IPS-NIHi7 (cell line): ENCODE data around the gene MGAT5.

Experiments
- DNase-seq: peaks from one replicate; pipeline ENCODE4 v3.0.0; 2012; ENCODE audit warnings: mixed read lengths; ENCODE audit errors: extremely low spot score

Gene MGAT5

GRCh38 chr2:134231965-134232340, 21.9 kb upstream of the MGAT5 start:
- no peak for DNase-seq

- no peak for DNase-seq
Measured at GRCh38 chr2:134232461-134232860, 21.4 kb upstream of the MGAT5 start.

- DNase-seq: no peak
Measured at GRCh38 chr2:134232868-134233727, 20.8 kb upstream of the MGAT5 start.

GRCh38 chr2:134233728-134234136, 20.1 kb upstream of the MGAT5 start:
- no peak for DNase-seq

GRCh38 chr2:134234535-134234934, 19.3 kb upstream of the MGAT5 start:
- DNase-seq: no peak

- DNase-seq: no peak
Measured at GRCh38 chr2:134235510-134236144, 18.2 kb upstream of the MGAT5 start.

GRCh38 chr2:134238371-134238770, 15.5 kb upstream of the MGAT5 start:
- no peak for DNase-seq

- no peak for DNase-seq
Measured at GRCh38 chr2:134240061-134240460, 13.8 kb upstream of the MGAT5 start.

- no peak for DNase-seq
Measured at GRCh38 chr2:134241911-134242310, 12.0 kb upstream of the MGAT5 start.

GRCh38 chr2:134243244-134243643, 10.6 kb upstream of the MGAT5 start:
- DNase-seq: no peak

GRCh38 chr2:134244086-134244485, 9.8 kb upstream of the MGAT5 start:
- DNase-seq: no peak

GRCh38 chr2:134244587-134244986, 9.3 kb upstream of the MGAT5 start:
- DNase-seq: no peak

- peak; percentile 53 for DNase-seq
Measured at GRCh38 chr2:134245340-134245984, 8.4 kb upstream of the MGAT5 start.

- DNase-seq: no peak
Measured at GRCh38 chr2:134246154-134246874, 7.6 kb upstream of the MGAT5 start.

GRCh38 chr2:134247679-134248078, 6.2 kb upstream of the MGAT5 start:
- DNase-seq: no peak

GRCh38 chr2:134248913-134249312, 5.0 kb upstream of the MGAT5 start:
- DNase-seq: no peak

- no peak for DNase-seq
Measured at GRCh38 chr2:134249755-134250154, 4.1 kb upstream of the MGAT5 start.

GRCh38 chr2:134250840-134251461, 2.9 kb upstream of the MGAT5 start:
- no peak for DNase-seq

- no peak for DNase-seq
Measured at GRCh38 chr2:134252092-134252750, 1.7 kb upstream of the MGAT5 start.

- no peak for DNase-seq
Measured at GRCh38 chr2:134253117-134253704, 661 bp upstream of the MGAT5 start.

GRCh38 chr2:134254824-134255223, 952 bp downstream of the MGAT5 start:
- DNase-seq: no peak
